ENCODE data around the gene LCLAT1. TPM values are rescaled to one million over a fixed set of nuclear protein-coding genes. Genes with fewer than 3 reads are reported as not detected.

Gene LCLAT1
- total RNA-seq, result 100 to 1,000 TPM in 1 of 4 donors, 10 to 100 TPM in 2, under 1 TPM in 1; 0.88 to 116 (median 33.3) TPM

- no peaks in the 10 kb centered on the region for H3K36me3 ChIP-seq
- peak within 1 kb of the TSS; percentile 69 to 80 for H3K27ac ChIP-seq
- no peaks in the 10 kb centered on the region for H3K9me3 ChIP-seq
- intact Hi-C loops (cut with DNase I; ENCODE audit: low total_unique reads), result no loop called here
- TF ChIP-seq POLR2A (IDR thresholded peaks at IDR 0.05) (peak in 1 of 2 donors; percentile 35), CTCF (IDR thresholded peaks at IDR 0.05) (peak in 2 of 4 experiments; percentile 2 to 17)
- peak; percentile 74 to 77 for DNase-seq
- no peaks in the 10 kb centered on the region for H3K4me1 ChIP-seq
- no peaks in the 10 kb centered on the region for H3K27me3 ChIP-seq
- H3K4me3 ChIP-seq, result peak within 1 kb of the TSS; percentile 68 to 88
These were observed at the start of gene LCLAT1 for GRCh38 chr2:30447149-30448045. Gene LCLAT1, plus strand, starts transcription at chr2:30447246. Its CDS starts 78,345 bp downstream, at chr2:30525591.

- intact Hi-C loops (cut with DNase I; ENCODE audit: low total_unique reads), result no loop called here
- Histone ChIP-seq H3K4me1 (no peaks in the 10 kb centered on the region), H3K36me3 (no peaks in the 10 kb centered on the region), H3K9me3 (no peaks in the 10 kb centered on the region), H3K27ac (no peak overlapping the region), H3K27me3 (no peaks in the 10 kb centered on the region), H3K4me3 (no peak overlapping the region)
- no peak for TF ChIP-seq CTCF (IDR thresholded peaks at IDR 0.05)
- TF ChIP-seq POLR2A (IDR thresholded peaks at IDR 0.05), result no peak
- DNase-seq, result no peak
These were observed 48.8 kb upstream of the LCLAT1 start for GRCh38 chr2:30398084-30398873.

DNA sequence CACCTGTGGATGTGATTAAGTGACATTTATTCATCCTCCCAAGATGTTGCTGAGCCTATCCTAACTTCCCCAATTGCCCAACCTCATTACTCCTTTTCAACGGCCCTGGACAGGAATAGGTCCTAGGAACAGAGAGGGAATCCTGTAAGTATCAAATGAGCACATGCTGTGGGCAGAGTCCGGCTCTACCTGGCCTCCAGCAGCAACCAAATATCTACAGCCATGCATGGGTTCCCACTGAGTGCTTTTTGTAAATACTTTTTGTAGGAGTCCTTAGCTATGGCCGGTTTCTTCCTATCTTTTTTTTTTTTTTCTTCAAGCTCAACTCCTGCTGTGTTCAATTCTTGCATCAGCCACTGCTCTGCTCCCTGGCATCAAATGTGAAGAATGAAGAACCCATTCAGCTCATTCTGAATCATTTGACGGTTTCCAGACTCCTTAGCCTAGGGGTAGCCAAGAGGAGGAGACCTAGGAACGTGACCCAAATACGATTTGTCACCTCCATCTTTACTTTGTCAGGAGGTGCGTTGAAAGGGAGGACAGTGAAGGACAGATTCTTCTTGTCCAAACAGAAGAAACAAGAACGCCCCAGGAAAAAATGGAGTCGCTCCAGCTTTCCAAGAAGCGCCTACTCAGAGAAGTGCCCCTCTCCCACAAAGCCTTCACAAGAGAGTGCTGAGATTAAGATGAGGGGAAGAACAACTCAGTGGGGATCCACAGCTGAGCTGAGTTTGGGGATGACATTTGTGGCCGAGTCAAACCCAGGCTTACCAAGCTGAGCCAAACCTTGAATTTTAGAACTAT, 46.7 kb upstream of the LCLAT1 start:
- DNase-seq, result no peak
- no peaks in the 10 kb centered on the region for H3K36me3 ChIP-seq
- peak overlapping the region; percentile 23 to 47 for H3K27ac ChIP-seq
- TF ChIP-seq POLR2A (IDR thresholded peaks at IDR 0.05) (no peak), CTCF (IDR thresholded peaks at IDR 0.05) (no peak)
- no peaks in the 10 kb centered on the region for H3K27me3 ChIP-seq
- intact Hi-C loops (cut with DNase I; ENCODE audit: low total_unique reads), result no loop called here
- H3K4me1 ChIP-seq, result no peaks in the 10 kb centered on the region
- no peaks in the 10 kb centered on the region for H3K9me3 ChIP-seq
- H3K4me3 ChIP-seq, result no peak overlapping the region

- intact Hi-C loops (cut with DNase I; ENCODE audit: low total_unique reads), result no loop called here
- Histone ChIP-seq H3K4me3 (no peak overlapping the region), H3K9me3 (no peaks in the 10 kb centered on the region), H3K27me3 (no peaks in the 10 kb centered on the region), H3K36me3 (no peaks in the 10 kb centered on the region), H3K27ac (peak overlapping the region; percentile 49 to 83), H3K4me1 (peaks cover 0 to 2% of the 10 kb centered on the region in 2 donors)
- DNase-seq, result no peak
- TF ChIP-seq CTCF (IDR thresholded peaks at IDR 0.05), result no peak
- TF ChIP-seq POLR2A (IDR thresholded peaks at IDR 0.05), result no peak
These were observed 44.4 kb upstream of the LCLAT1 start for GRCh38 chr2:30402441-30403182.

All from uterus (tissue), 4 donors.